HG02840 (cell line): ENCODE measurements around the gene SLC2A6.

Experiments used
- ATAC-seq: cut with Tn5 transposase; IDR thresholded peaks from one replicate; pipeline ENCODE4 v1.9.1; 2021; ENCODE audit warnings: mild to moderate bottlenecking, moderate library complexity, moderate number of reproducible peaks; ENCODE audit not compliant: unreplicated experiment, low FRiP score

Gene SLC2A6

DNA sequence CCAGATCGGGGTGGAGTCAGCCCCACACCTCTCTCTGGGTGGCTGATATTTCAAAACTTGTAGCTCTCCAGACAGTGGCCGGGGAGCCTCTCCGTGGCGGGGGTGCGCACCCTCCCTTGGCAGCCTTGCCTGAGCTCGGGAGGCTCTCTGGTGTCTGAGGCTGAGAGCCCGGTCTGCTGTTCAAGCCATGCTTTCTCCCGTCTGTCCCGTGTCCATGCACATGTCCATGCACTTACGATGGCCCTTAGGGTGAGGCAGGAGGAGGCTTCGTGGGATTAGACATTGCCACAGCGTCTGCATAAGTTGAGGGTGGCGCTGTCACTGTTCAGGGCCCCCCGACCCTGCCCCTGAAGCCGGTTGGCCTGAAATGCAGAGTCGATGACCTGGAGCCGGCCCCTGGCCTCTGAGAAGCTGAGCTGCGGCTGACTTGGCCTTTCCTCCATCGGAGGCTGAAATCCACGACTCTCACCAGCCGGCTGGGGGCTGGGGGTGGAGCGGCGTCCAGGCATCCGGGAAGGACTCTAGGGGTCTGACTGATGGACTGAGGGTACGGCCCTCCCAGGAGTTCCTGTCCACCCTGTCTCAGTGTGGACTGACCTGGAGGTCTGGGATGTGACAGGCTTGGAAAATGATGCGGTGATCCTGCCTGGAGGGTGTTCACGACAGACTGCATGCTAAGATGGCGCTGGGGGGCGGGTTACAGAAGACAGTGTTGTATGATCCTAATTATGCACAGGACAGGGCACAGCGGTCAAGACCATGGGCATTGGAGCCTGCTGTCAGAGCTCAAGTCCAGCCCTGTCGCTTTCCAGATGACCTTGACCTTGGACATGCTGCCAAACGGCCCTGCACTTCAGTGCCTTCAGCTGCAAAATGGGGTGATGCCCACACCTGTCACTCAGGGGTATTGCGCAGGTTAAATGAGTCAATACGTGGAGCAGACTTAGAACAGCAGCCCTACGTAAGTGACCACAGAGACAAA is 18.3 kb upstream of the SLC2A6 start:
- no peak for ATAC-seq

- no peak for ATAC-seq
These were observed 16.7 kb upstream of the SLC2A6 start for GRCh38 chr9:133495327-133496293.

GRCh38 chr9:133494636-133495326 is 15.9 kb upstream of the SLC2A6 start:
- ATAC-seq: no peak

GRCh38 chr9:133493845-133494540 is 15.1 kb upstream of the SLC2A6 start:
- no peak for ATAC-seq

DNA sequence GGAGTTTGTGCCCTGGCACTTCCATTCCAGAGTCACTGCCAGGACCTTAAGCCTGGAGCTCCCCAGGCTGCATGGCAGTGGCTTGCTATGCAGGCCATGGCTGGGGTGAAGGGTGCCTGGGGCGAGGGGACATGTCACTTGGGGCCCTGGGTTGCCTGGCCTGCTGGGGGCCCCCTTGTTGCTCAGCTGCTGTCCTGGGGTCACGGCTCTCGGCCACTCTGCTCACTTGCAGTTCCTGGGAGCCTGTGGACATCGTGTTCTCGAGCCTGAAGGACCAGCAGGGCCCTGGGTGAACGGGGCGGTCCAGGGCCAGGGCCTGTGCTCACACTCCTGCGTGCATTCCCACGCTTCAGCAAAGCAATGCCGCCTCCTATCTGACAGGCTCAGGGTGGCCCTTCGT is 14.5 kb upstream of the SLC2A6 start:
- ATAC-seq: no peak

DNA sequence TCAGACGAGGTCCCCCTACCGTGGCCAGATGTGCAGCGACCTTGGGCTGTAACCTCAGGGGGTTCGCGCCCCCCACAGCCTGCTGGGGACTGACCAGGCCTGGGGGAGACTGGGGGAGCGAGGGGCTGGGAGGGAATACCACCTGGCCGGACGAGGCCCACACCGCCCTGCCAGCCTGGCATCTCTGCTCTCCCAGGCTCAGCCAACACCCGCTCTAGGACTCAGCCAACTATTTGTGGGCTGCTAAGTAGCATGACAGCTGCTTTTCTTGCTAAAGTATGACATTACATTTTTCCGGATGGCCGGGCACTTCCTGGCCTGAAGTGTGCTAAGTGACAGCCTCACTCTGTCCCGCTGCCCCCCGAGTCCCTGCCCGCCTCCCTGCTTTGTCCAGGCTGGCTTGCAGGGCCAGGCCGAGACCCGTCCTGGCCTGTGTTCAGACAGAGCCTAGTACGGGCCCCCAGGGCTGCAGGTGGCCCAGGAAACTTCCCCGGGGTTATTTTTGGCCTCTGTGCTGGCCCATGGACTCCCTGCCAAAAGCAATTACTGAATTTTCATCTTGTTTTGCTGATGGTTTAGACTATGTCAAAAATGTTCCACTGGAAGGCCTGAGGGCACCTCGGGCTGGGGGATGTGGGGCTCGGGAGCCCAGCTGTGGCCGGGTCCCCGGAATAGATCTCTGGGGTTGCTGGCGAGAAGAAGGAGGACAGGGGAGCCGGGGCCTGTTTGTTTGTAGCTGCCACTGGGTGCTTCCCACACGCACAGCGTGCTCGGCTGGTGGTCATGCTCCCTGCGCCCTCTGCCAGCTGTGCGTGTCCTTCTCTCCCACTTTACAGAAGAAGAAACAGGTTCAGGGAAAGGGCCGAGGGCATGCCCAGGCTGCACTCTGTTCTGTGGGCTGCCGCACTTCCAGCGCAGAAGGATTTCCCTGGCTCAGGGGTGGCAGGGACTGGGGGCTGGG is 13.4 kb upstream of the SLC2A6 start:
- ATAC-seq: no peak

DNA sequence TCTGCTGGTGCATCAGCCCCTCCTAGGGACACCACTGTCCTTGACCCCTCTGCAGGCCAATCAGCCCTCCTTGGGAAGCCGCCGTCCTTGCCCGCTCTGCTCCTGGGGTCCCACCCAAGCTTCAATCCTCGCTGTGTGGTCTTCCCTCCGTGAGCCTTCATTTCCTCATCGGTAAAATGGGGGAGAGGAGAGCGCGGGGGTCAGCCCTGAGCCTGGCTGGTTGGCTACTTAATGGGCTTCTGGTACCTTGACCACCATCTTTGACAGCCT is 12.7 kb upstream of the SLC2A6 start:
- no peak for ATAC-seq

GRCh38 chr9:133490865-133491655 is 12.2 kb upstream of the SLC2A6 start:
- no peak for ATAC-seq

GRCh38 chr9:133490201-133490681 is 11.3 kb upstream of the SLC2A6 start:
- no peak for ATAC-seq

DNA sequence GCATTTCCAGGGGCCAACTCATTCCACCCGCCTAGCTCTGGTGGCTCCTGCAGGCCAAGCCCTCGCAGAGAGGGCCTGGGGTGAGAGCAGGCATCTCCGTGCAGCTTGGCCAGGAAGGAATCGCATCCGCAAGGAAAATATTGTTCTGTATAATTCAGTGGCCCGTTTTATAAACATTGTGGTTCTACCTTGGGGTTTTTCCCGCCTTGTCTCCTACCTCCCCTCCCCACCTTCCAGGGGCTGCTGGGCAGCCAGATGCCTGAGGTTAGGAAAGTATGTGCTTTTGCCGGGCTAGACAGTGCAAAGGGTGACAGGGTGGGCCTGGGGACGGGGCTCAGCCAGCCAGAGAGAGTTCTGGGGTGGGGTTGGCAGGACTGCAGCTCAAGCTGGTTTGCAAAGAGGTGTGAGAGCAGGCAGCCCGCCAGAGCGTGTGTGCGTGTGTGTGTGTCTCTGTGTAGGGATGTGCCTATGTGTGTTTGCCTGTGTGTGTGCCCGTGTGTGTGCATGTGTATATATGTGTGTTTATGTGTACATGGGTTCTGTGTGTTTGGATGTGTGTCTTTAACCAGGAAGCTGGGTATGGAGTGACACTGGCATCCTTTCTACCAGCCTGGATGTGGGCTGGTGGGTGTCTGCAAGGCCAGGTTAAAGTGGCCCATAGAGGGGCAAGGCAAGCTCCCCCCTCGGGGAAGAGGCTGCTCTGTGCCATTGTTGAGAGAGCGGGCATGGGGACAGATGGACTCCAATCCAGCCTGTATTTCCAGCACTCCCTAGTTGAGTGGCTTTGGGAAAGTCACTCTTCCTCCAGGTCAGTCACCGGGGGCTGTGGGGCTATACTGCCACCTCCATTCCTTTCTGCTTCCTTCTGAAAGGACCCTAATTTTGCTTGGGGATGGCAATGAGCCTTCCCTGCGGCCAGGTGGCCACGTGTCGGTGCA is 10.6 kb upstream of the SLC2A6 start:
- ATAC-seq: no peak

DNA sequence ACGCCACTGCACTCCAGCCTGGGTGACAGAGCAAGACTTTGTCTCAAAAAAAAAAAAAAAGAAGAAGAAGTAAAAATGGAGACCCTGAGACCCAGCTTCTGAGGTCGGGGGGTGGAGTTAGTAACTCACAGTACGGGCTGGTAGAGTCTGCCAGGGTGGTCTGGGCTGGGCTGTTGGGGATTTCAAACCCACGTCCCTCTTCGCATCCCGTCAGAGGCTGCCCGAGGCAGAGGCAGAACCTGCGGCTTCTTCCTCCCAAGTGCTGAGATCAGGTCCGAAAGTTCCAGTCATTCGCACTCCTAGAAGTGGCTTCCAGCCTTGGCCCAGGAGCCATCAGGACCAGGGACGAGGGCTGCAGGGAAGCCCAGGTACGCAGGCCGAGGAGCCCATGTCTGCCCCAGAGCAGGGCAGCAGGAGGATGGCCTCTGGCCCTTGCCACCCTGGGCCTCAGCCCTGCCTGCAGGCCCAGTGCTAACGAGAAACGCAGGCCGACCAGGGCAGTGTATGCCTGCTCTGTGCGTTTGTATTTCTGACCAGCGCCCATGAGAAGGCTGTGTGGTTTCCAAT is 9.9 kb upstream of the SLC2A6 start:
- ATAC-seq: no peak

- ATAC-seq: no peak
These were observed 8.4 kb upstream of the SLC2A6 start for GRCh38 chr9:133487331-133487725.

GRCh38 chr9:133485531-133486260 is 6.8 kb upstream of the SLC2A6 start:
- no peak for ATAC-seq

GRCh38 chr9:133484671-133485437 is 6.0 kb upstream of the SLC2A6 start:
- no peak for ATAC-seq

GRCh38 chr9:133483611-133484010 is 4.7 kb upstream of the SLC2A6 start:
- no peak for ATAC-seq
